SW480 (cell line): ENCODE data around the gene CDC123.
A peak's percentile ranks its signal among the peaks of the same experiment; 100 is the strongest.
"Not testable (repeated sequence)": the region's sequence is repeated elsewhere in the genome, so short reads cannot be mapped to it uniquely, and the experiment has no call there.

Experiments used
- DNase-seq: peaks from one replicate; pipeline ENCODE4 v3.0.0-alpha.2; 2016; ENCODE audit warnings: low spot score

The CDC123 gene

GRCh38 chr10:12191715-12192114, 4.3 kb upstream of the CDC123 start:
- DNase-seq, result no peak

GRCh38 chr10:12193193-12193592, 2.8 kb upstream of the CDC123 start:
- DNase-seq, result no peak

GRCh38 chr10:12194752-12195271, 1.2 kb upstream of the CDC123 start:
- DNase-seq, result no peak

- DNase-seq, result peak; percentile 9
Observed at GRCh38 chr10:12195281-12195602, 746 bp upstream of the CDC123 start.

DNA sequence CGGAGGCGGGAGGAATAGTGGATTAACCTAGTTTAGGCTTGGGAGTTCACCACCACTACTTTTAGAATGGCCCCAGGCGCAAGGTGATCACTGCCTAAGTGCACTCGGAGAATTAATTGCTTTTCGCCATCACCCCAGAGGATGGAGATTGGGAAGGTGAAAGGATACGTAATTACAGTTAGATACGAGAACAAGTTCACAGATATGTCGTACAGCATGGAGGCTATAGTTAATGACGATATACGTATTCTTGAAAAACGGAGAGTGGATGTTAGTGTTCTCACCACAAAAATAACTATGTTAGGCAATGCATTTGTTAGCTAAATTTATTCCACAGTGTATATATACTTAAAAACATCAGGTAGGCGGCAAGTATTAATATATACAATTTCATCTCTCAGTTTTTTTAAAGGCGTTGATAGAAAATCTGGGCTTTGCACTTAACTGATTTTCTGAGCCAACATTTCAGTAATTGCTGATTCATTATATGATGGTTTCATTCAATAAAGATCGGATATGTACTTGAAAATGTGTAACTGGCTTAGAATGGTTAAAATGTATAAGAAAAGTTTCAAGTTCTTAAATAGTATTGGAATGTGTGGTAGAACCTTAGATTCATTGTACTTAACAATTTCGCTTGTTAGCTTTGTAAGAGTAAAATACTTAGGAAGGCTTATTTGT, 683 bp downstream of the CDC123 start:
- peak; percentile 18 for DNase-seq

DNA sequence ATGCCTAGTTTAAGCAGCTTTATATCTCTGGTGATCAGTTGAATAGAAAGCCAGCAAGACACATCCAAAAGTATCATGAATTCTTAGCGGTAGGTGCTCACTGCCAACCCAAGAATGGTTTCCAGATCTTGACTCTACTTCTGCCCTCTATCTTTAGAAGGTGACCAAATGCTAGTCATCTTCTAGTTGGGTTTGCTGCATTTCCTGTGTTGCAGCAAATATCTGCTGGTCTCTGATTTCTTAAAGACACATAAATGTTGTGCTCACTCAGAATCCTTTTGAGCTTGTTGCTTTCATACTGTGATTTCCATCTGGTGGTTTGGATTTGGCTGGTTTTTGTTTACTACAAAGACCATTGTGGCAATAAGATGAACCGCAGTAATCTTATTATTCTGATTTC, 2.2 kb downstream of the CDC123 start:
- no peak for DNase-seq

- DNase-seq, result no peak
Observed at GRCh38 chr10:12200850-12201249, 4.9 kb downstream of the CDC123 start.

GRCh38 chr10:12201543-12201942, 5.6 kb downstream of the CDC123 start:
- no peak for DNase-seq

DNA sequence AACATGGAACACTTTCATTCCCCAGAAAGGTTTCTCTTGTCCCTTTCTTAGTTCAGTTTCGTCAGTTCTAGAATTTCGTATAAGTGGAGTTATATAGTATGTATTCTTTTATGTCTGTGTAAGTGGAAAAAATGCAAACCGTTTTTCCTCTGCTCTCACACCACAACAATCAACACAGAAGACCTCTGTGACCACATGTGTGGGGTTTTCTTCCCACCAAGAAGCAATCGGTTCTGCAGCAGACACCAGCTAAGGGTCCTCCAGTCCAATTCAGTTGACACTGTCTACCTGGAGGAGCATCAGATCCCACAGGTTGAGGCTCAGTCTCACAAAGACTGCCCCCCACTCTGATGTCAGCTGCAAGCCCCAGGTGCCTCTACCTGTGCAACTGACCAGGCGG, 6.2 kb downstream of the CDC123 start:
- no peak for DNase-seq

GRCh38 chr10:12205082-12205481, 9.1 kb downstream of the CDC123 start:
- no peak for DNase-seq

- DNase-seq, result no peak
Observed at GRCh38 chr10:12207114-12207513, 11.1 kb downstream of the CDC123 start.

DNA sequence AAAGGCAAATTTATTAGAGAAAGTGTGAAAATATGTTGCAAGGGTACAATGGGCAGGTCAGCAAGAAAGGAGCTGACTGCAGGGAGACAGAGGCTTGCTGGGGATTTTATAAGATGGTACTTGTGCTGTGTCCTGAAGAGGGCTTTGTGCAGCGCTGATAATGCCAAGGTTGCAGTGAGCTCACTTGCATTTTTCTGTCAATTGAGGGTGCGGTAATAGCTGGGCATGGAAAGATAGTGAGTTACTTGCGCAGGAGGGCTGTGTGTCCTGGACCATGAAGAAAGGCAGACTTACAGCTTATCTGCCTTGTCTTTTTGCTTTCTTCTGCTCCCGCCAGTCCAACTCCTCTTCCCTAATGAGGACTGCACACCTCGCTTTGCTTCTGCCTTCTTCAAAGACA, 12.5 kb downstream of the CDC123 start:
- no peak for DNase-seq

GRCh38 chr10:12212454-12212853, 16.5 kb downstream of the CDC123 start:
- no peak for DNase-seq

GRCh38 chr10:12213621-12214020, 17.6 kb downstream of the CDC123 start:
- DNase-seq, result no peak

DNA sequence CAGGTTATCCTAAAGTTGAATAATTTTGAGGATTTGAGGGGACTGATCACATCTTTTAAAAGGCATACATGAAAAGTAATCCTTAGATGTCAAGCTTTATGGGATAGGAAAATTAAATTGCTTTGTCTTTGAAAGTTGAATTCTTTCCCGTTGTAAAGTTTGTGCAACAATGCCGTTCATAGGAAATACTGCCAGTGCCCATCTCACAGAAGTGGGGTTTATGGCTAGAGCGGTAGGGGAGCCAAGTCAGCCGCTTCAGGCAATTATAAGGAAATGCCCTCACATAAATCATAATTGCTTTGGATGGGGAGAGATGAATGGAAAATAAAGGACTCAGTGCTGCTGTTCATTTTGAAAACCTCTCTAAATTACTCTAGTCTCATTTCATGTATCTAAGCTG, 18.1 kb downstream of the CDC123 start:
- no peak for DNase-seq

GRCh38 chr10:12214763-12215218, 18.8 kb downstream of the CDC123 start:
- DNase-seq, result peak; percentile 20

- DNase-seq, result no peak
Observed at GRCh38 chr10:12218991-12219390, 23.0 kb downstream of the CDC123 start.

GRCh38 chr10:12221323-12222298, 25.6 kb downstream of the CDC123 start:
- peak; percentile 17 for DNase-seq

- no peak for DNase-seq
Observed at GRCh38 chr10:12225444-12225843, 29.5 kb downstream of the CDC123 start.

DNA sequence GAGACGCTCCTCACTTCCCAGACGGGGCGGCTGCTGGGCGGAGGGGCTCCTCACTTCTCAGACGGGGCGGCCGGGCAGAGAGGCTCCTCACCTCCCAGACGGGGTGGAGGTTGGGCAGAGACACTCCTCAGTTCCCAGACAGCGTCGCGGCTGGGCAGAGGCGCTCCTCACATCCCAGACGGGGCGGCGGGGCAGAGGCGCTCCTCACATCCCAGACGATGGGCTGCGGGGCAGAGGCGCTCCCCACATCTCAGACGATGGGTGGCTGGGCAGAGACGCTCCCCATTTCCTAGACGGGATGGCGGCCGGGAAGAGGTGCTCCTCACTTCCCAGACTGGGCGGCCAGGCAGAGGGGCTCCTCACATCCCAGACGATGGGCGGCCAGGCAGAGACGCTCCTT, 30.4 kb downstream of the CDC123 start:
- DNase-seq, result not testable (repeated sequence)

GRCh38 chr10:12228851-12229250, 32.9 kb downstream of the CDC123 start:
- DNase-seq, result no peak

GRCh38 chr10:12234687-12235086, 38.7 kb downstream of the CDC123 start:
- DNase-seq, result not testable (repeated sequence)

DNA sequence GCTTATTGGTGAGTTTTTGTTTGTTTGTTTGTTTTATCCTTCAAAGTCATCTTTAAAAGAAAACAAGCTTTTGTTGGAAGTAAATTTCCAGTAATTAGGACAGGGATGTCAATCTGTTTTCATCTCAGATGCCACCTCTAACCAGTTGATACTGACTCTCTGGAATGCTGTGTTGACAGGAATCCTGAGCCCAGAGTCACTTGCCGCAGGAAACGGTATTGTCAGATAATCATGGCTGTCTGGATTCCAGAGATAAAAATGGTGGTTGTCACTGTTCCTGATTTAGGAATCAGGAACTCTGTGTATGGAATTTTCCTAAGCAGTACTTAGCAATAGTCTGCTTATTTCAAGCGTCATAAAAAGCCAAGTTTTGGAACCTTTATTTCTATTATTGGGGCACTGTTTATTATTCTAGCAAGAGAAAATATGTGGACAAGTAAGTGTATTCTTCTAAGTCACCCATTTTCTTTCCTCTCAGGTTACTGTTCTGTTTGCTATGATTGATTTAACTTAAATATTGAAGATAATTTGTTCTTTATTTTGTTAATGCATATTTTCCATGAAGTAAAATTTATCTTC, 39.2 kb downstream of the CDC123 start:
- no peak for DNase-seq
